DND-41 (cell line): ENCODE measurements around the gene PCNT.

Experiments
- ATAC-seq: fragments of 200-7000 bp; cut with Tn5 transposase; 3 replicates; pipeline ENCODE4 v1.9.1; 2021; ENCODE audit warnings: low read depth; ENCODE audit not compliant: insufficient read depth
- DNase-seq: peaks from one replicate; pipeline ENCODE4 v3.0.0-alpha.2; 2020
- H2AFZ ChIP-seq: 2 replicates; pipeline ENCODE4 v1.6.0; 2012; ENCODE audit warnings: low read depth, low read length
- H3K27ac ChIP-seq: 2 replicates; pipeline ENCODE4 v1.5.1; 2012; ENCODE audit warnings: low read length, inconsistent platforms
- H3K27me3 ChIP-seq: fragments of 200-600 bp; sonication (generic); 2 replicates; pipeline ENCODE4 v1.6.0; 2012; ENCODE audit warnings: low read length, mild to moderate bottlenecking, inconsistent platforms; ENCODE audit not compliant: insufficient read depth, poor library complexity
- H3K36me3 ChIP-seq: 2 replicates; pipeline ENCODE4 v1.5.1; 2012; ENCODE audit warnings: low read length, inconsistent platforms; ENCODE audit not compliant: insufficient read depth
- H3K4me1 ChIP-seq: 2 replicates; pipeline ENCODE4 v1.5.1; 2012; ENCODE audit warnings: mild to moderate bottlenecking, low read length; ENCODE audit not compliant: insufficient read depth
- H3K4me2 ChIP-seq: 2 replicates; pipeline ENCODE4 v1.6.0; 2012; ENCODE audit warnings: mild to moderate bottlenecking, moderate library complexity, low read length, inconsistent platforms; ENCODE audit not compliant: insufficient read depth
- H3K4me3 ChIP-seq, 2 experiments: fragments of 200-600 bp in 1 of 2; shearing (Covaris generic) in 1 of 2; 2 replicates each; pipeline ENCODE4 v1.5.1; 2012 to 2016; ENCODE audit warnings: inconsistent platforms in 2 of 2, low read length in 2 of 2, mild to moderate bottlenecking in 2 of 2, low read depth in 1 of 2, moderate library complexity in 1 of 2
- H3K79me2 ChIP-seq: 2 replicates; pipeline ENCODE4 v1.6.0; 2012; ENCODE audit warnings: low read length, inconsistent platforms; ENCODE audit not compliant: insufficient read depth
- H3K9ac ChIP-seq: 2 replicates; pipeline ENCODE4 v1.6.0; 2012; ENCODE audit warnings: low read depth, mild to moderate bottlenecking, inconsistent platforms, low read length, moderate library complexity
- H3K9me3 ChIP-seq: 2 replicates; pipeline ENCODE4 v1.5.1; 2012; ENCODE audit warnings: low read length, moderate library complexity, mild to moderate bottlenecking, inconsistent platforms; ENCODE audit not compliant: insufficient read depth, severe bottlenecking
- H4K20me1 ChIP-seq: 2 replicates; pipeline ENCODE4 v1.6.0; 2012; ENCODE audit warnings: low read length; ENCODE audit not compliant: insufficient read depth
- CTCF ChIP-seq: IDR thresholded peaks from 2 replicates; pipeline ENCODE4 v1.5.1; 2012; ENCODE audit warnings: borderline replicate concordance, low read length, moderate library complexity, mild to moderate bottlenecking; ENCODE audit not compliant: poor library complexity, severe bottlenecking; ENCODE audit errors: extremely low read depth
- EZH2 ChIP-seq: IDR thresholded peaks from 3 replicates; pipeline ENCODE4 v1.6.1; 2012; ENCODE audit warnings: borderline replicate concordance, low read depth, mild to moderate bottlenecking, moderate library complexity, low read length, inconsistent platforms; ENCODE audit not compliant: severe bottlenecking

PCNT gene

GRCh38 chr21:46366091-46366490 lies 42.1 kb downstream of the PCNT start:
- no peak overlapping the region for H3K9ac ChIP-seq
- no peak overlapping the region for H3K4me2 ChIP-seq
- peaks cover 90% of the 10 kb centered on the region for H3K36me3 ChIP-seq
- ATAC-seq (no peak), DNase-seq (no peak)
- no peaks in the 10 kb centered on the region for H3K27me3 ChIP-seq
- peaks cover 30% of the 10 kb centered on the region for H4K20me1 ChIP-seq
- H3K79me2 ChIP-seq = peaks cover 45% of the 10 kb centered on the region
- H3K9me3 ChIP-seq = no peaks in the 10 kb centered on the region
- H2AFZ ChIP-seq = no peak overlapping the region
- H3K27ac ChIP-seq = no peak overlapping the region
- no peak overlapping the region for H3K4me3 ChIP-seq
- TF ChIP-seq EZH2 = no peak
- TF ChIP-seq CTCF = no peak
- no peaks in the 10 kb centered on the region for H3K4me1 ChIP-seq

- H2AFZ ChIP-seq = no peak overlapping the region
- H3K36me3 ChIP-seq = peaks cover 89% of the 10 kb centered on the region
- H3K79me2 ChIP-seq = peaks cover 50% of the 10 kb centered on the region
- no peaks in the 10 kb centered on the region for H3K27me3 ChIP-seq
- DNase-seq (no peak), ATAC-seq (no peak)
- no peak overlapping the region for H3K9ac ChIP-seq
- no peaks in the 10 kb centered on the region for H3K9me3 ChIP-seq
- H3K4me3 ChIP-seq = no peak overlapping the region
- no peak overlapping the region for H3K4me2 ChIP-seq
- H3K4me1 ChIP-seq = no peaks in the 10 kb centered on the region
- no peak overlapping the region for H3K27ac ChIP-seq
- H4K20me1 ChIP-seq = peaks cover 32% of the 10 kb centered on the region
- TF ChIP-seq EZH2 (no peak), CTCF (no peak)
Observed at GRCh38 chr21:46366561-46366960, 42.6 kb downstream of the PCNT start.

GRCh38 chr21:46366966-46367365 lies 43.0 kb downstream of the PCNT start:
- no peaks in the 10 kb centered on the region for H3K4me1 ChIP-seq
- H3K9ac ChIP-seq = no peak overlapping the region
- H3K27ac ChIP-seq = no peak overlapping the region
- H3K36me3 ChIP-seq = peaks cover 89% of the 10 kb centered on the region
- ATAC-seq = no peak
- no peaks in the 10 kb centered on the region for H3K27me3 ChIP-seq
- TF ChIP-seq CTCF (no peak), EZH2 (no peak)
- H3K4me3 ChIP-seq = no peak overlapping the region
- H3K79me2 ChIP-seq = peaks cover 54% of the 10 kb centered on the region
- DNase-seq = no peak
- H4K20me1 ChIP-seq = peaks cover 37% of the 10 kb centered on the region
- no peak overlapping the region for H3K4me2 ChIP-seq
- no peak overlapping the region for H2AFZ ChIP-seq
- H3K9me3 ChIP-seq = no peaks in the 10 kb centered on the region
